Mucosa of stomach (tissue), 1 donor: ENCODE results near the gene ANKMY2.
"Not testable (repeated sequence)": the region's sequence is repeated elsewhere in the genome, so short reads cannot be mapped to it uniquely, and the experiment has no call there.

Experiments
- H3K27me3 ChIP-seq: one replicate; pipeline ENCODE4 v1.7.0; 2013; ENCODE audit warnings: mild to moderate bottlenecking, low read length; ENCODE audit not compliant: control insufficient read depth, insufficient read depth
- H3K36me3 ChIP-seq: one replicate; pipeline ENCODE4 v1.7.0; 2013; ENCODE audit warnings: low read length; ENCODE audit not compliant: control insufficient read depth, insufficient read depth
- H3K4me1 ChIP-seq: one replicate; pipeline ENCODE4 v1.7.0; 2013; ENCODE audit warnings: mild to moderate bottlenecking, low read length; ENCODE audit not compliant: control insufficient read depth, insufficient read depth
- H3K4me3 ChIP-seq: one replicate; pipeline ENCODE4 v1.7.0; 2013; ENCODE audit warnings: low read length
- H3K9ac ChIP-seq: one replicate; pipeline ENCODE4 v1.7.0; 2013; ENCODE audit warnings: mild to moderate bottlenecking, low read length, moderate library complexity
- H3K9me3 ChIP-seq: one replicate; pipeline ENCODE4 v1.7.0; 2013; ENCODE audit warnings: mild to moderate bottlenecking, low read length, moderate library complexity; ENCODE audit not compliant: control insufficient read depth
- donor health status: Pancreatic carcinoma.

Gene ANKMY2

GRCh38 chr7:16609842-16610450 is 35.6 kb downstream of the ANKMY2 start:
- no peaks in the 10 kb centered on the region for H3K9me3 ChIP-seq
- no peak overlapping the region for H3K4me3 ChIP-seq
- H3K36me3 ChIP-seq = no peaks in the 10 kb centered on the region
- H3K27me3 ChIP-seq = no peaks in the 10 kb centered on the region
- peaks cover 52% of the 10 kb centered on the region for H3K4me1 ChIP-seq
- no peak overlapping the region for H3K9ac ChIP-seq

DNA sequence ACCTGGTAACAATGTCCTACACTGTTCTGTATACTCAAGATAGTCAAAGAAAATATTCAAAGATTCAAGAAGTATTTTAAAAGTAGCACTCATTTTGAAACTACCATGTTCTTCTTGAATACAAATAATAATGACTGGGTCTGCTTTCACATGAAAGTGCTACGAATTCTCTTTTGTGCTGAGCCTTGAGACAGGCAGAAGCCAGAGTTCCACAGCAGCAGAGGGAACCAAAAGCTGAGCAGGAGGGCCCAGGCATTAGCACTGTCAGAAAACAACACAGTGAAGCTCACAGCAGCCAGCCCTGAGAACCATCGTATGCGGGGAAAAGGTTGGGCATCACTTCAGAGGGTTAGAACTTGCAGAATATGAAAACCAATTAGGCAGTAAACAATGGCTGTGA is 38.9 kb downstream of the ANKMY2 start:
- Histone ChIP-seq H3K9me3 (no peaks in the 10 kb centered on the region), H3K27me3 (no peaks in the 10 kb centered on the region), H3K4me1 (peaks cover 42% of the 10 kb centered on the region), H3K9ac (peak overlapping the region; percentile 45), H3K36me3 (no peaks in the 10 kb centered on the region), H3K4me3 (no peak overlapping the region)

GRCh38 chr7:16604054-16604453 is 41.5 kb downstream of the ANKMY2 start:
- H3K4me1 ChIP-seq = peaks cover 24% of the 10 kb centered on the region
- H3K9ac ChIP-seq = no peak overlapping the region
- H3K9me3 ChIP-seq = no peaks in the 10 kb centered on the region
- H3K4me3 ChIP-seq = no peak overlapping the region
- H3K36me3 ChIP-seq = no peaks in the 10 kb centered on the region
- no peaks in the 10 kb centered on the region for H3K27me3 ChIP-seq

DNA sequence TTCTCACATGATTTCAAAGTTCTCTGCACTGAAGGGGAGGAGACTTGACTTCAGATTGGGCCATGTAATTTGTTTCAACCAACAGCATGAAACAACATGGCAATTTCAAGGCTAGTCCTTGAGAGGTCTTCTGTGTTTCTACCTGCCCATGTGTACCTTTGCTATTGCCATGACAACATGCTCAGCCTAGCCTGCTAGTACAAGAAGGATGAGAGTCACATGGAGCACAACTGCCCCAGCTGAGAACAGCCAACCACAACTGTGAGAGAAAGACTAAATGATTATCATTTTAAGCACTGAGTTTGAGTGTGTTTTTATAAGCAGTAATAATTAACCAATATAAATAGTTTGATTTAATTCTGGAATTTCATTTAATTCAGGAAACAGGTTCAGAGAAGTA is 41.9 kb downstream of the ANKMY2 start:
- Histone ChIP-seq H3K36me3 (no peaks in the 10 kb centered on the region), H3K27me3 (no peaks in the 10 kb centered on the region), H3K4me1 (peaks cover 26% of the 10 kb centered on the region), H3K9me3 (no peaks in the 10 kb centered on the region), H3K9ac (no peak overlapping the region), H3K4me3 (no peak overlapping the region)

DNA sequence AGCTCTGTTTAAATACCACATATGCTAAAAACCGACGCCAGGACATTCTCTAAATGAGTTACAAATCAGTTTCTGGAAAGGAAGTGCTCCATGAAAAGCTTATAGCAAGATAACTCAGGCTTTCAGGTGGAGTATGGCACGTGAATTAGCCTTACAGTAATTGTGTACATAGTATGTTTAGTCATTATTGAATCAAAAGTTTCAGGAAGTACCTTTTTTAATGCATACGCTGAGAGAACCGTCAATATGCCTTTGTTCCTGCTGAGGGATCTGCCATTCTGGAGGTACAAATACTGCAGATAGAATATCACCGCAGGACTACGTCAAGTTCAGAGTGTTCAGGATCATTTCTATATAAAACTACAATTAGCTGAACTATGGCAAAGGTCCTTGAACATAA is 45.7 kb downstream of the ANKMY2 start:
- H3K9me3 ChIP-seq = no peaks in the 10 kb centered on the region
- peak overlapping the region; percentile 40 for H3K9ac ChIP-seq
- no peak overlapping the region for H3K4me3 ChIP-seq
- H3K4me1 ChIP-seq = peaks cover 17% of the 10 kb centered on the region
- no peaks in the 10 kb centered on the region for H3K36me3 ChIP-seq
- H3K27me3 ChIP-seq = no peaks in the 10 kb centered on the region

DNA sequence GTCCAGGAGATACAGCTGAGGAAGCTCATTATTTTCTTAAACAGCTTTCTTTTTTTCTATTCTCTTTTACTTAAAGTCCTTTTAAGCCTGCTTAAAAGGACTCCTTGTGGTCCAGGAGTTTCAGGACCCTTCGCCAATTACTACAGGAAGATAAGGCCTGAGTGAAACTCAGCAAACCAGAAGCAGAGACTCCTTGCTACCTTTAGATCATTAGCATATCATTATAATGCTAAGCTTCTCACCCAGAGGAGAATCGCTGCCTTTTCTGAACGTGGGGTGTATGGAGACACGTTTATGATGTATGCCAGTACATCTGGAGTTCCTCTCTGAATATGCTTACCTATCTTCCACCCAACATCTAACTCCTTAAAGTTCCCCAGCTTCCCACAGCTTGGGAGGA is 47.5 kb downstream of the ANKMY2 start:
- no peaks in the 10 kb centered on the region for H3K27me3 ChIP-seq
- H3K4me1 ChIP-seq = peaks cover 27% of the 10 kb centered on the region
- H3K9ac ChIP-seq = no peak overlapping the region
- no peak overlapping the region for H3K4me3 ChIP-seq
- H3K9me3 ChIP-seq = no peaks in the 10 kb centered on the region
- no peaks in the 10 kb centered on the region for H3K36me3 ChIP-seq

DNA sequence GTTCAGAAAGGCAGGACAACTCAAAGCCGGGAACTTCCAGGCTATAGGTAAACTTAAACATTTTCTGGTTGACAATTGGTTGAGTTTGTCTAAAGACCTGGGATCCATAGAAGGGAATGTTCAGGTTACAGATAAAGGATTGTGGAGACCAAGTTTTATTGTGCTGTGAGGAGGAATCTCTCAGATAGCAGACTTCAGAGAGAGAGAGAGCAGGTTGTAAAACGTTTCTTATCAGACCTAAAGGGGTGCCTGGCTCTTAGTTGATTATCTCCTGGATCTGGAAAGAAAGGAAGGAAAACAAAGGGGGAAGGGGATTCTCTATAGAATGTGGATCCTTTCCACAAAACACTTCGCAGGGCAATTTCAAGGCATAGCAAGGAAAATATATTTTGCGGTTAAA is 50.0 kb downstream of the ANKMY2 start:
- not testable (repeated sequence) for H3K36me3 ChIP-seq, H3K4me3 ChIP-seq, H3K9me3 ChIP-seq, H3K9ac ChIP-seq, H3K27me3 ChIP-seq
- H3K4me1 ChIP-seq = peaks cover 27% of the 10 kb centered on the region

DNA sequence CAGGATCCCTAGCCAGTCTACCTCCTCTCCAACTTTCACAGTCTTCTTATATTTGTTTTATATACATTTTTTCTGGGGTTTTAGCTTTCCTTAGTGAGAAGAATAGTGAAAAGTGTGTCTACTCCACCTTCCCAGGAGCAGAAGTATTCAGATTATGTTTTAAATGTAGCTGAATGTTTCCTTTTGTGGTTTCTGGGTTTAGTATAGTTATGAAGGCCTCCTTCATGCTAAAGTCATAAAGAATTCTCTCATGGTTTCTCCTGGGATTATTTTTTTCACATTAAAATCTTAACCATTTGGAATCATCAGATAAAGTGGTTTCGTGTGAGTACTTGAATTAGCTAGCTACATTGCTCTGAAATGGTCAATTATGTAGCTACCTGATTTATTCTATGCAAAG is 50.9 kb downstream of the ANKMY2 start:
- Histone ChIP-seq H3K9ac (no peak overlapping the region), H3K4me1 (peaks cover 27% of the 10 kb centered on the region), H3K4me3 (no peak overlapping the region), H3K27me3 (no peaks in the 10 kb centered on the region), H3K9me3 (no peaks in the 10 kb centered on the region), H3K36me3 (no peaks in the 10 kb centered on the region)

GRCh38 chr7:16594061-16594460 is 51.5 kb downstream of the ANKMY2 start:
- Histone ChIP-seq H3K9me3 (no peaks in the 10 kb centered on the region), H3K9ac (no peak overlapping the region), H3K36me3 (no peaks in the 10 kb centered on the region), H3K4me1 (peaks cover 21% of the 10 kb centered on the region), H3K27me3 (no peaks in the 10 kb centered on the region), H3K4me3 (no peak overlapping the region)

DNA sequence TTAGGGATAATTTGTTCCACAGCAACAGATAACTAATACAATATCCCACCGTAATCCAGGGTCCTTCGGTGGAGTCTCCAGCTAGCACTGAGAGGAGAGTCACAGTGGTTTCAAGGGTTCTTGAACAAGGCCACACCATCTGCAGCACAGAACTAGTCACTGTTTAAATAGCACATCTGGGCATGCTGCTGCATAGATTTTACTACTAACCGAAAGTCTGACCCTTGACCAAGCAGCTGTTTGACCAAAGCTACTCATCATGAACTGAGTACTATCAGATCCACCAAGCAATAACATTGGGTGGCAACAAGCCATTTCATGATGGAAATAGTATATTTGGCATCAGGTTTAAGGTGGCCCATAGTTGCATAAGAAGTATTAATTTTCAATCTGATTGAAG is 53.2 kb downstream of the ANKMY2 start:
- H3K27me3 ChIP-seq = no peaks in the 10 kb centered on the region
- H3K36me3 ChIP-seq = no peaks in the 10 kb centered on the region
- no peaks in the 10 kb centered on the region for H3K9me3 ChIP-seq
- H3K9ac ChIP-seq = no peak overlapping the region
- H3K4me3 ChIP-seq = no peak overlapping the region
- H3K4me1 ChIP-seq = peaks cover 10% of the 10 kb centered on the region

- H3K9me3 ChIP-seq = no peaks in the 10 kb centered on the region
- H3K9ac ChIP-seq = no peak overlapping the region
- peaks cover 10% of the 10 kb centered on the region for H3K4me1 ChIP-seq
- no peaks in the 10 kb centered on the region for H3K27me3 ChIP-seq
- H3K36me3 ChIP-seq = no peaks in the 10 kb centered on the region
- no peak overlapping the region for H3K4me3 ChIP-seq
These were observed 55.1 kb downstream of the ANKMY2 start for GRCh38 chr7:16590424-16590823.

DNA sequence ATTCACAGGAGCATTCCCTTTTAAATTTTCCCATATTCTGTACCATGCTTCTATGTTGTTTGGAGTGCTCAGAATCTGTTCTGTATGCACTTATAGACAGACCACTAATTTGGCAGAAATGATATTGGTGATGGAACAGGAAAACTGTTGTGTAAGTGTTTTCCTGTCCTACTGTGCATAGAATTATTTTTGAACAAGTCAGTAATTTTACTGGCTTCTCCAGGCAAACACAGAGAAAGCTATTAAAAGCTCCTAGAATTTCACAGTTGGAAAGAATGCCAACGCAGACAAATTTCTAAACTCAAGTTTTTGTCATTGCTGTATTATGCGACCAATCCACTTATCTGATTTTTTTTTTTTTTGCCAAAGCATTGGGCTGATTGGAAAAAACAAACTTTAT is 55.7 kb downstream of the ANKMY2 start:
- Histone ChIP-seq H3K36me3 (no peaks in the 10 kb centered on the region), H3K9me3 (no peaks in the 10 kb centered on the region), H3K27me3 (no peaks in the 10 kb centered on the region), H3K4me1 (peaks cover 10% of the 10 kb centered on the region), H3K9ac (no peak overlapping the region), H3K4me3 (no peak overlapping the region)

DNA sequence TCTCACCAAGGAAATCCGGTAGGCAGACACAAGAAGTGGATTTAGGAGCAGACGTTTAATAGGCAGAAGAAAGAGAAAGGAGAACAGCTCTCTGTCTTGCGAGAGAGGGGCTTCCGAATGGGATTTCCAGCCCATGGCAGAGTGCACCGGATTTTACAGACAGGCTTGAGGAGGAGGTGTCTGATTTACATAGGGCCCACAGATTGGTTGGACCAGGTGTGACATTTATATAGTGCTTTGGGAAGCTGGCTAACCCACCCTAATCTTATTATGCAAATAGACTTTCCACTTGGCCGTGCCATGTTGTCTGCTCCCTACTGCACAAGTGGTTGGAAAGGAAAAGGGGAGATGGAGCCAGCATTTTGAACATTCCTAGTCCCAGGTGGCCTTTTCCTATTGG is 57.8 kb downstream of the ANKMY2 start:
- Histone ChIP-seq H3K36me3 (no peaks in the 10 kb centered on the region), H3K27me3 (no peaks in the 10 kb centered on the region), H3K4me1 (no peaks in the 10 kb centered on the region), H3K9ac (no peak overlapping the region), H3K4me3 (no peak overlapping the region), H3K9me3 (no peaks in the 10 kb centered on the region)
